ENCODE results near the gene MFSD8.
"Not testable (repeated sequence)": the region's sequence is repeated elsewhere in the genome, so short reads cannot be mapped to it uniquely, and the experiment has no call there.

MFSD8 gene

GRCh38 chr4:127993151-127993550, 28.2 kb upstream of the MFSD8 start:
- no peak overlapping the region for H3K4me3 ChIP-seq (ENCODE audit: low read depth, low read length)
- TF ChIP-seq CTCF (IDR thresholded peaks at IDR 0.05; ENCODE audit: low read depth, low read length) = no peak
- in situ Hi-C loops (cut with HindIII; ENCODE audit: low sequenced_read_pairs) = no loop called here
- no peak for DNase-seq (ENCODE audit: low read depth, low spot score)

GRCh38 chr4:127988638-127989037, 23.7 kb upstream of the MFSD8 start:
- H3K4me3 ChIP-seq (ENCODE audit: low read depth, low read length) = no peak overlapping the region
- TF ChIP-seq CTCF (IDR thresholded peaks at IDR 0.05; ENCODE audit: low read depth, low read length) = no peak
- DNase-seq (ENCODE audit: low read depth, low spot score) = no peak
- in situ Hi-C loops (cut with HindIII; ENCODE audit: low sequenced_read_pairs) = no loop called here

- no peak overlapping the region for H3K4me3 ChIP-seq (ENCODE audit: low read depth, low read length)
- in situ Hi-C loops (cut with HindIII; ENCODE audit: low sequenced_read_pairs) = no loop called here
- DNase-seq (ENCODE audit: low read depth, low spot score) = no peak
- TF ChIP-seq CTCF (IDR thresholded peaks at IDR 0.05; ENCODE audit: low read depth, low read length) = no peak
Observed at GRCh38 chr4:127985989-127986388, 21.0 kb upstream of the MFSD8 start.

- in situ Hi-C loops (cut with HindIII; ENCODE audit: low sequenced_read_pairs) = no loop called here
- DNase-seq (ENCODE audit: low read depth, low spot score) = no peak
- no peak for TF ChIP-seq CTCF (IDR thresholded peaks at IDR 0.05; ENCODE audit: low read depth, low read length)
- H3K4me3 ChIP-seq (ENCODE audit: low read depth, low read length) = no peak overlapping the region
Observed at GRCh38 chr4:127982445-127982844, 17.5 kb upstream of the MFSD8 start.

- TF ChIP-seq CTCF (IDR thresholded peaks at IDR 0.05; ENCODE audit: low read depth, low read length) = no peak
Observed at GRCh38 chr4:127978930-127979329, 14.0 kb upstream of the MFSD8 start.

GRCh38 chr4:127975121-127975770, 10.3 kb upstream of the MFSD8 start:
- DNase-seq (ENCODE audit: low read depth, low spot score) = peak; percentile 14
- no peak overlapping the region for H3K4me3 ChIP-seq (ENCODE audit: low read depth, low read length)
- in situ Hi-C loops (cut with HindIII; ENCODE audit: low sequenced_read_pairs) = no loop called here
- no peak for TF ChIP-seq CTCF (IDR thresholded peaks at IDR 0.05; ENCODE audit: low read depth, low read length)

More at GRCh38 chr4:127978930-127979329, 14.0 kb upstream of the MFSD8 start:
- DNase-seq (ENCODE audit: low read depth, low spot score) = no peak
- in situ Hi-C loops (cut with HindIII; ENCODE audit: low sequenced_read_pairs) = no loop called here
- no peak overlapping the region for H3K4me3 ChIP-seq (ENCODE audit: low read depth, low read length)

GRCh38 chr4:127970925-127971324, 6.0 kb upstream of the MFSD8 start:
- in situ Hi-C loops (cut with HindIII; ENCODE audit: low sequenced_read_pairs); H3K4me3 ChIP-seq (ENCODE audit: low read depth, low read length); DNase-seq (ENCODE audit: low read depth, low spot score): not testable (repeated sequence)
